Measurements from ENCODE around the gene TERT.

The TERT gene

GRCh38 chr5:1256776-1257175 is 38.1 kb downstream of the TERT start:
- FAIRE-seq (no peak), DNase-seq (ENCODE audit: insufficient read length) (no peak)
- TF ChIP-seq POLR2A (IDR thresholded peaks at IDR 0.05; ENCODE audit: low read depth, low read length) (no peak), TAF1 (IDR thresholded peaks at IDR 0.05; ENCODE audit: borderline replicate concordance, low read depth, low read length) (no peak), POLR2AphosphoS5 (IDR thresholded peaks at IDR 0.05; ENCODE audit: low read depth, low read length) (no peak)

- FAIRE-seq (no peak), DNase-seq (ENCODE audit: insufficient read length) (no peak)
- TF ChIP-seq POLR2AphosphoS5 (IDR thresholded peaks at IDR 0.05; ENCODE audit: low read depth, low read length): no peak
- no peak for TF ChIP-seq POLR2A (IDR thresholded peaks at IDR 0.05; ENCODE audit: low read depth, low read length)
- TF ChIP-seq TAF1 (IDR thresholded peaks at IDR 0.05; ENCODE audit: borderline replicate concordance, low read depth, low read length): no peak
These were observed 39.7 kb downstream of the TERT start for GRCh38 chr5:1255081-1255561.

- no peak for FAIRE-seq
- TF ChIP-seq POLR2AphosphoS5 (IDR thresholded peaks at IDR 0.05; ENCODE audit: low read depth, low read length) (no peak), TAF1 (IDR thresholded peaks at IDR 0.05; ENCODE audit: borderline replicate concordance, low read depth, low read length) (no peak), POLR2A (IDR thresholded peaks at IDR 0.05; ENCODE audit: low read depth, low read length) (no peak)
- no peak for DNase-seq (ENCODE audit: insufficient read length)
These were observed 40.7 kb downstream of the TERT start for GRCh38 chr5:1254196-1254595.

- TF ChIP-seq POLR2A (IDR thresholded peaks at IDR 0.05; ENCODE audit: low read depth, low read length): no peak
- no peak for TF ChIP-seq TAF1 (IDR thresholded peaks at IDR 0.05; ENCODE audit: borderline replicate concordance, low read depth, low read length)
- TF ChIP-seq POLR2AphosphoS5 (IDR thresholded peaks at IDR 0.05; ENCODE audit: low read depth, low read length): no peak
- FAIRE-seq: no peak
These were observed 41.3 kb downstream of the TERT start for GRCh38 chr5:1253456-1254105.

GRCh38 chr5:1252681-1253080 is 42.2 kb downstream of the TERT start:
- no peak for DNase-seq (ENCODE audit: insufficient read length)
- TF ChIP-seq TAF1 (IDR thresholded peaks at IDR 0.05; ENCODE audit: borderline replicate concordance, low read depth, low read length) (no peak), POLR2A (IDR thresholded peaks at IDR 0.05; ENCODE audit: low read depth, low read length) (no peak), POLR2AphosphoS5 (IDR thresholded peaks at IDR 0.05; ENCODE audit: low read depth, low read length) (no peak)
- FAIRE-seq: no peak

More at GRCh38 chr5:1253456-1254105, 41.3 kb downstream of the TERT start:
- no peak for DNase-seq (ENCODE audit: insufficient read length)

- TF ChIP-seq POLR2A (IDR thresholded peaks at IDR 0.05; ENCODE audit: low read depth, low read length) (no peak), POLR2AphosphoS5 (IDR thresholded peaks at IDR 0.05; ENCODE audit: low read depth, low read length) (no peak), TAF1 (IDR thresholded peaks at IDR 0.05; ENCODE audit: borderline replicate concordance, low read depth, low read length) (no peak)
- DNase-seq (ENCODE audit: insufficient read length): no peak
- FAIRE-seq: no peak
These were observed 42.9 kb downstream of the TERT start for GRCh38 chr5:1251678-1252580.

GRCh38 chr5:1249366-1250280 is 45.2 kb downstream of the TERT start:
- FAIRE-seq (no peak), DNase-seq (ENCODE audit: insufficient read length) (no peak)
- TF ChIP-seq POLR2AphosphoS5 (IDR thresholded peaks at IDR 0.05; ENCODE audit: low read depth, low read length) (no peak), TAF1 (IDR thresholded peaks at IDR 0.05; ENCODE audit: borderline replicate concordance, low read depth, low read length) (no peak), POLR2A (IDR thresholded peaks at IDR 0.05; ENCODE audit: low read depth, low read length) (no peak)

- DNase-seq (ENCODE audit: insufficient read length): no peak
- TF ChIP-seq POLR2A (IDR thresholded peaks at IDR 0.05; ENCODE audit: low read depth, low read length) (no peak), POLR2AphosphoS5 (IDR thresholded peaks at IDR 0.05; ENCODE audit: low read depth, low read length) (no peak), TAF1 (IDR thresholded peaks at IDR 0.05; ENCODE audit: borderline replicate concordance, low read depth, low read length) (no peak)
These were observed 47.1 kb downstream of the TERT start for GRCh38 chr5:1247811-1248210.

GRCh38 chr5:1246711-1247431 is 48.0 kb downstream of the TERT start:
- DNase-seq (ENCODE audit: insufficient read length): no peak
- FAIRE-seq: no peak
- TF ChIP-seq POLR2A (IDR thresholded peaks at IDR 0.05; ENCODE audit: low read depth, low read length) (no peak), TAF1 (IDR thresholded peaks at IDR 0.05; ENCODE audit: borderline replicate concordance, low read depth, low read length) (no peak), POLR2AphosphoS5 (IDR thresholded peaks at IDR 0.05; ENCODE audit: low read depth, low read length) (no peak)

More at GRCh38 chr5:1247811-1248210, 47.1 kb downstream of the TERT start:
- FAIRE-seq: no peak

- DNase-seq (ENCODE audit: insufficient read length) (no peak), FAIRE-seq (no peak)
- TF ChIP-seq POLR2AphosphoS5 (IDR thresholded peaks at IDR 0.05; ENCODE audit: low read depth, low read length) (no peak), TAF1 (IDR thresholded peaks at IDR 0.05; ENCODE audit: borderline replicate concordance, low read depth, low read length) (no peak), POLR2A (IDR thresholded peaks at IDR 0.05; ENCODE audit: low read depth, low read length) (no peak)
These were observed 48.8 kb downstream of the TERT start for GRCh38 chr5:1245905-1246576.
